Epidermal melanocyte (primary cell): Measurements from ENCODE around the gene NID2.

ENCODE experiments used
- DNase-seq: peaks from one replicate; pipeline ENCODE4 v3.0.0; 2011; ENCODE audit warnings: low spot score; ENCODE audit not compliant: insufficient read length

NID2 gene

GRCh38 chr14:52079239-52079959 is 10.5 kb upstream of the NID2 start:
- DNase-seq = no peak

GRCh38 chr14:52078721-52079120 is 9.9 kb upstream of the NID2 start:
- DNase-seq = no peak

DNA sequence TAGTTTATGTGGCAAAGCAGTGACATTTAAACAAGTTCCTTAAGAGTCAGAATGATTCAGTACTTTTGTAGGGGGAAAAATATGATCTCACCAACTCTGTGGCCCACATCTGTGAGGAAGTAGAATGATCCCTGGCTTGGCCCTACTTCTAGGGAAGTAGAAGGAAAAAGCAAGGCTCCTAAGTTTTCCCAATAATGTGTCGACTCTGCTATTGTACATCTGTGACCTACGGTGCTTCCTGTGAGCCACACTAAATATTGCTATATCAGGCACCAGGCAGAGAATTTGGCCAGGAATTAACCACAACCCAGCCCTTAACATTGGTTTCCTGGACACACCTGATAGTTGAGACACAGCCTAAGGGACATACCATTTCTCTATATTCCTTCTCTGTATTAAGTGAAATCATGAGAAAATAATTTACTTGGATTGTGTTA is 9.3 kb upstream of the NID2 start:
- DNase-seq = no peak

GRCh38 chr14:52077256-52077979 is 8.6 kb upstream of the NID2 start:
- DNase-seq = no peak

DNA sequence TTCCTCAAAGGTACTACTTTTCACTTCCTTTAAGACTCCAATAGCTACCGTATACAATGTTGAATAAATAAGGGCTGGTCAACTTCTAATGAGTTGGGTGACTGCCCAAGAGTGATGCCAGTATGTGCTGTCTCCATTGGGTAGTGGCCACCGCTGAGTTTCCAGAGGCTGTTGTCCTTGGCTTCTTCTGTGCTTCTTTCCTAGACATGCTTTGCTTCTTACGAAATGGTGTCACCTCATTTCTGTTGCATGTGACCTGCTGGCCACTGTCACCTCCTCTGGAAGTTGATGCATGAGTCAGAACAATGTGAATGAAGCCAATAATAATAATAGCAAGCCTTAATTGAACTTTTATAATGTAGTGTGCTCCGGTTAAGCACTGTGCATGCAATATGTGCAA is 7.5 kb upstream of the NID2 start:
- no peak for DNase-seq

- no peak for DNase-seq
These were observed 6.5 kb upstream of the NID2 start for GRCh38 chr14:52075371-52075770.

DNA sequence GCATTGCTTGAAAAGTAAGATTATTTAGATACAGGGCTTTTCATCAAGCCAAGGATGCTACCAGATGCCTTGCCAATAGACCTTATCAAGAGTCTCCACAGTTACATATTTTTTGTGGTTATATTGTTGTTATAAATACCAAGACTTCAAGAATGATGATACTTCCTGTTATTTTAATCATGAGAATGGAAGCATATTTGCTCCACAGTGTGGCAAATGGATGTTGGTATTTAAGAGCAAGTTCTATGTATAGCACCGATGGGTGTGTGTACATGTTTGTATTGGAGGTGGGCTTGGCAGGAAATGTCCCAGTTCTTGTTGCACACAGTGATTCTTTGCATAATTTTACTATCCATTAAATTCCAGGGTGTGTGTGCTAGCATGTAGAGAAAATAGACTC is 4.4 kb upstream of the NID2 start:
- no peak for DNase-seq

DNA sequence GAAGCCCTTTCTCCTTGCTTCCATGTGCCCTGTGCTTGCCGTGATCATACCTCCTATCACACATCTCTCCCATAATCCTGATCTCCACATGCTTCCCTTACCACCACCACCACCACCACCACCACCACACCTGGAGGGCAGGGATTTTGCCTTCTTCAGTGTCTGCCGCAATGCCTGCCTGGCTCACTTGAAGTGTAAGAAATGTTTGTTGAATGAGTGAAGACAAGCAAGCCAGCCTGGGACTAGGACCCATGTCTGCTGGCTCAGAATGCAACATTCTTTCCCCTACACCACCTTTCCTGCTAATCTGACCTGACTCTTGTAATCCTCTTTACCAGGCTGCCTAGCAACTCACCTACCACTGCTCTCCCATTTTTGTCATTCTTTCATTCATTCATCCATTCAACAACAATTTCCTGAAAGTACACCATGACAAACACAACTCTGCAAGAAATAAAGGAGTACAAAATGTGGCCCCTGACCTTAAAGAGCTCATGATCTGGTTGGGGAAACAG is 3.5 kb upstream of the NID2 start:
- no peak for DNase-seq

GRCh38 chr14:52071675-52072074 is 2.8 kb upstream of the NID2 start:
- DNase-seq = no peak

DNA sequence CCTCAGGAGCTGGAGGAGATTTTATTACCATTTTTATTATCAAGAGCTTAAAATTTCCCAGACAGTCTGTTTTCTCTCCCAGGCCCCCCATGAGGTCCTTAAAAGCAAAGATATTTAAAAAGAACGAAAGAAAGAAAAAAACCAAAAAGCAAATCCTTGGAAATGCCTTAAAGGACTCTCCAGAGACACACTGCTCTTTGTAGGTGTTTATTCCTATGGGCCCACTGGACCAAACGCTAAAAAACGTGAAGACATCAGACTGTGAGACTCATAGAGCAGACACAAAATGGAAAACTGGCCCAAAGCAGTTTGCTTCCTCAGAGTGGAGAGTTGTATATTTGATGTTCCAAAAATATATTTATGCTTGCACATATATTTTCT is 1.2 kb upstream of the NID2 start:
- no peak for DNase-seq

GRCh38 chr14:52069307-52070050 is 620 bp upstream of the NID2 start:
- no peak for DNase-seq

GRCh38 chr14:52067873-52068614 is 815 bp downstream of the NID2 start:
- DNase-seq = no peak

DNA sequence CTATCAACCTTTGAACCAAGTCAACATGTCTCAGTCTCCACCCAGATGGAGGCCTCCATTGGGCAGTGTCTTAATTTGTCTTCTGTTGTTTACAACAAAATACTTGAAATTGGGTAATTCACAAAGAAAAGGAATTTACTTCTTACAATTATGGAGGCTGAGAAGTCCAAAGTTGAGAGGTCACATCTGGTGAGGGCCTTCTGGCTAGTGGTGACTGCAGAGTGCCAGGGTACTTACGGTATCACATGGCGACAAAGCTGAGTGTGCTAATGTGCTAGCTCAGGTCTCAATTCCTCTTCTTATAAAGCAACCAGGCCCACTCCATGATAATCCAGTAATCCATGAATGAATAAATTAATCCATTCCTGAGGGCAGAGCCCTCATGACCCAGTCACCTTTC is 4.7 kb downstream of the NID2 start:
- no peak for DNase-seq

- DNase-seq = no peak
These were observed 5.8 kb downstream of the NID2 start for GRCh38 chr14:52063052-52063462.

GRCh38 chr14:52061890-52062289 is 7.0 kb downstream of the NID2 start:
- no peak for DNase-seq

DNA sequence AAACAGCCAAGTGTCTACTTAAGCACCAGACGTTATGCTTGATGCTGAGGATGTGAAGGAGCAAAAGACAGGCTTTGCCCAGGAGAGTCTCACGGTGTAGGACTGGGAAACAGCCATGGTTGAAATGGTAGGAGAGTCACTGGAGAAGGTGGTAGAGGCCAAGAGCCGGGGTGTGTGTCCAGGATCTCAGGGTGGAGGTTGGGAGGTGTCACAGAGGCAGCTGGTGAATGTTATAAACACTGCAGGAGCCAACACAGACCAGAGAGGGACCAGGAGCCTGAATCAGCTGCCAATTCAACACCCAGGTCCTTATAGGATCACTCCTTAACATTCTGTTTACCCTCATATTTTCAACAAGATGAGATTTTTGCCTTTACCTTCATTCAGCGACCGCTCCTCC is 7.5 kb downstream of the NID2 start:
- no peak for DNase-seq

DNA sequence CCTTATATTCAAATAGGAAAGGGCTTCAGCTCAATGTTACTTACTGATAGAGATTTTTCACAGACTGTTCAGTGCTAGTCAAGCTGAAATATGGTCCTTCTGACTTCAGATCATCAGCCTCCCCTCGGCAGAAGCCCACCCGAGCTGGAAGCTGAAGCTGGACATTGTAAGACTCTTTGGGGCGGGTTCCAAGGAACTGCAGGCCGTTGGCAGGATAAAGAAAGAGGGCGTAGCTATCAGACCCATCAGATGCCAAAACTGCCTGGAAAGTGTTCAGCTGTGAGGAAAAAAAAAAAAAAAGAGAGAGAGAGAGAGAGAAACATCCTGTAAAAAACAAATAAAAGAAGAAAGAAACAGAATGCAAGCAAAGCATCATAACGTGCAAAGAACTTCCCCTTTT is 8.8 kb downstream of the NID2 start:
- DNase-seq = no peak

DNA sequence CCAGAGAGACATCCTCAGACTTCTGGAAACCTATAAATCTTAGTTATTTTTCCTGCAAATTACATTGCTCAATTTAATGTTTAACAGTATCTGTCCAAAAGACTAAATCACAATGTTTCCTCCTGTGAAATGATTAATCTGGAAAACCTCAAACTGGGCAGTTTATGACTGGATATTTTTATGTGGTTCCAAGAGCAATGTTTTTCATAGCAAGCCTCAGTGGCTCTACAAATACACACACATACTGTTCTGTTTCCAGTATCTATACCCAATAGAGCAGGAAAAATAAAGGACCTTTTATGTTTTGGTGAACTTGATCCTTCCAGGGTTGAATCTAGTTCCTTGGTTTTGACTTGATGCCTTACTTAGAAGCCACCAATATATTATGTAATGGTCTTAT is 9.2 kb downstream of the NID2 start:
- no peak for DNase-seq

- no peak for DNase-seq
These were observed 10.5 kb downstream of the NID2 start for GRCh38 chr14:52058341-52058740.

DNA sequence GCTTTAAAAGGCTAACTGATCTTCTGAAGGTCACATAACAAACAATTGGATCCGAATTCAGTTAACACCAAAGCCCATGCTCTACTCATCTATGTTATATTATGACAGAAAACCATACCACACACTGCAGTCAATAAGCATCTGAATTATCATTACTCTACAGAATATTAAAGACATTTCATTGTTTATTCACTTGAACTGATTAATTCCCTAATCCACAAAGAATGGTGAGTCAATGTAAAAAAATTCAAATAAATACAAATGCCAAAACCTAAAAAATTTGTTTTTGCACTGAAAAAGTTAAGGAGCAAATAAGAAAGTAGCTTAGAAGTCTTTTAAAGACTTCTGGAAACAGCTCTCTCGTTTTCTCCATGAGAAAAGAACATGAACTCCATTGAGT is 13.7 kb downstream of the NID2 start:
- DNase-seq = no peak

DNA sequence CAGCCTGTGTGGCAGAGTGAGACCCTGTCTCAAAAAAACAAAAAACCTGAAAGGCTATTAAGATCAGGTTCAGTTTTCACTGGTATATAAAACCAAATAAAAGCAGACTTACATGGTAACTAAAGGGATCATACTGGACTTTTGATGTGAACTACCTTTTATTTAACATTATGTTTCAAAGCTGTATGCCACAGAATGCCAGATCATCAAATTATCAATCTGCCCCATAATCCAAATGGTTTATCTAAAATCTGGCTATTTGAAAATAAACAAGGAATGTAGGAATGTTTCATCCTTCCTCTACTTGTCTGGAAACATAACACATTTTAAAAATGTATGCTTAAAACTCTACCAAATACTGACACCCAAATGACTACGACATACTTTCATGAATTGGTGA is 14.2 kb downstream of the NID2 start:
- no peak for DNase-seq

DNA sequence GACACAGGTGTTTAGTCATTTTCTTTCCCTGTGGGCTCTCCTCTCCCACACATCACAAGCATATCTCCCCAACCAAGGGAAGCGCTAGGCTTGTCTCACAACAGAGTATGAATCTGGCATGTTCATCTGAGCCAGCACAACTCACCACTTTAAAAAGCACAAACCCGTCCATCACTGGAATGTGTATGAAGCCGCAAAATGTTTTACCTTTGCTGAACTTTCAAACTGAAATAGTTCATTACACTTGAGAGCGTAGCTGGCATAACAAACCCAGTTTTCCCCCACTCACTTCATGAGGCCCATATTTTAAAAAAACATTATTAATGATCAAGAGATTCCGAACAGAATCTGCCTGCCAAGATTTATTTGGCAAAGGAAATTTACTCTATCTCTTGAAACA is 15.8 kb downstream of the NID2 start:
- no peak for DNase-seq
